ENCODE measurements around the gene LAMTOR3. TPM values are rescaled to one million over a fixed set of nuclear protein-coding genes. Genes with fewer than 3 reads are reported as not detected.
A peak's percentile ranks its signal among the peaks of the same experiment; 100 is the strongest.

The LAMTOR3 gene
- total and polyA plus RNA-seq, 10 of the 15 experiments (the other 5 are each of a cell fraction or from before 2014, with no cell fraction given) = 30.1 to 120 (median 65.5) TPM

GRCh38 chr4:99848591-99849001, 45.6 kb downstream of the LAMTOR3 start (continued):
- TF ChIP-seq SKIL (IDR thresholded peaks at IDR 0.05; ENCODE audit: low read depth, poor library complexity, severe bottlenecking) = peak; percentile 85
- no peak for TF ChIP-seq WRNIP1 (IDR thresholded peaks at IDR 0.05; ENCODE audit: borderline replicate concordance, low read depth, low read length)
- 0 out of 2 replicates have a peak, but pooled peaks have one; percentile 47 for TF ChIP-seq CHD2 (IDR thresholded peaks at IDR 0.05; ENCODE audit: borderline replicate concordance, low read depth, low read length)
- TF ChIP-seq SPI1 (IDR thresholded peaks at IDR 0.05; ENCODE audit: borderline replicate concordance, insufficient read depth, low read depth, low read length) = no peak
- TF ChIP-seq MEF2A (IDR thresholded peaks at IDR 0.05; ENCODE audit: insufficient read depth, low read depth, low read length) = no peak
- TF ChIP-seq SMARCA5 (IDR thresholded peaks at IDR 0.05) = no peak
- no peak for TF ChIP-seq ASH2L (IDR thresholded peaks at IDR 0.05; ENCODE audit: borderline replicate concordance, low read depth)
- TF ChIP-seq TAF1 (IDR thresholded peaks at IDR 0.05; ENCODE audit: borderline replicate concordance, low read depth, low read length) = peak; percentile 41; the same call in 1 of the 2 replicates
- TF ChIP-seq STAT1 (conservative IDR thresholded peaks at IDR 0.05) = no peak
- TF ChIP-seq MTA3 (IDR thresholded peaks at IDR 0.05; ENCODE audit: borderline replicate concordance, low read length) = no peak
- TF ChIP-seq SMAD1 (IDR thresholded peaks at IDR 0.05; ENCODE audit: low read depth, partially characterized antibody) = no peak
- no peak for TF ChIP-seq NFYB (IDR thresholded peaks at IDR 0.05; ENCODE audit: insufficient read depth, low read depth, low read length)
- no peak for TF ChIP-seq NBN (IDR thresholded peaks at IDR 0.05)
- TF ChIP-seq RFX5 (IDR thresholded peaks at IDR 0.05; ENCODE audit: low read depth, low read length) = no peak
- TF ChIP-seq ATF3 (IDR thresholded peaks at IDR 0.05; ENCODE audit: borderline replicate concordance, extremely low read depth, low read depth, low read length) = no peak
- TF ChIP-seq HDAC6 (IDR thresholded peaks at IDR 0.05; ENCODE audit: unreplicated experiment) = no peak
- TF ChIP-seq ATF2 (IDR thresholded peaks at IDR 0.05; ENCODE audit: low read length) = peak; percentile 56; the same call in 1 of the 2 replicates
- no peak; a peak in 1 of 3 replicates for TF ChIP-seq EGR1 (IDR thresholded peaks at IDR 0.05; ENCODE audit: borderline replicate concordance in 1 of 2, low read depth in 2 of 2, low read length in 2 of 2)
- no peak for TF ChIP-seq SIX5 (IDR thresholded peaks at IDR 0.05; ENCODE audit: low read depth, low read length, severe bottlenecking)
- no peak for TF ChIP-seq MXI1 (IDR thresholded peaks at IDR 0.05; ENCODE audit: low read depth, low read length)
- TF ChIP-seq TARDBP (IDR thresholded peaks at IDR 0.05; ENCODE audit: borderline replicate concordance) = no peak
- TF ChIP-seq ZNF592 (IDR thresholded peaks at IDR 0.05) = no peak
- TF ChIP-seq BACH1 (IDR thresholded peaks at IDR 0.05; ENCODE audit: borderline replicate concordance) = no peak
- peak; percentile 57; the same call in 1 of the 2 replicates for TF ChIP-seq NR2F1 (conservative IDR thresholded peaks at IDR 0.05)

Data from GM12878 (cell line).